Effector CD8-positive, alpha-beta T cell (primary cell): ENCODE measurements around the gene TMC6.
"Not testable (repeated sequence)": the region's sequence is repeated elsewhere in the genome, so short reads cannot be mapped to it uniquely, and the experiment has no call there.

ENCODE experiments used
- DNase-seq: peaks from one replicate; lab custom pipeline; 2025; lab: John Stamatoyannopoulos, UW

The TMC6 gene

DNA sequence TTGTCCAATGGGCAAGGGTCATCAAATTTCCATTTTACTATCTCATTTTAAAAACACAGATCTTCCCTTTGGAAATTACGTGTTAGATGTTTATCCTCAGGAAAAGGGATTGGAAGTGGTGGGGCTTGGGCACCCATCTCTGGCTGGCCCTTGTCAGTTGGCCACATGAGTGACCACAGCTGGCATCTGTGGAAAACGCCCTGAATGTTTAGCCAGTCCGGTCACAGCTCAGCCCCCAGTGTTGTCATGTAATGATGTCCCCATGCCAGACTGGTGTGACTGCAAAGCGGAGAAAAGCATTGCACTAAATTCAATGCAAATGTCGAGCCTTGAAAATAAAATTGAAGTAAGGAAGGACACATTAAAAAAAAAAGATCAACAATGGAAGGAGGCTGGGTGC lies 53.0 kb downstream of the TMC6 start:
- DNase-seq = no peak

GRCh38 chr17:78075011-78075410 lies 53.5 kb downstream of the TMC6 start:
- DNase-seq = no peak

- no peak for DNase-seq
Observed at GRCh38 chr17:78072961-78073360, 55.6 kb downstream of the TMC6 start.

GRCh38 chr17:78069695-78070094 lies 58.9 kb downstream of the TMC6 start:
- no peak for DNase-seq

- not testable (repeated sequence) for DNase-seq
Observed at GRCh38 chr17:78066976-78067375, 61.6 kb downstream of the TMC6 start.

- DNase-seq = no peak
Observed at GRCh38 chr17:78064708-78065107, 63.8 kb downstream of the TMC6 start.

- DNase-seq = no peak
Observed at GRCh38 chr17:78063489-78063888, 65.1 kb downstream of the TMC6 start.

DNA sequence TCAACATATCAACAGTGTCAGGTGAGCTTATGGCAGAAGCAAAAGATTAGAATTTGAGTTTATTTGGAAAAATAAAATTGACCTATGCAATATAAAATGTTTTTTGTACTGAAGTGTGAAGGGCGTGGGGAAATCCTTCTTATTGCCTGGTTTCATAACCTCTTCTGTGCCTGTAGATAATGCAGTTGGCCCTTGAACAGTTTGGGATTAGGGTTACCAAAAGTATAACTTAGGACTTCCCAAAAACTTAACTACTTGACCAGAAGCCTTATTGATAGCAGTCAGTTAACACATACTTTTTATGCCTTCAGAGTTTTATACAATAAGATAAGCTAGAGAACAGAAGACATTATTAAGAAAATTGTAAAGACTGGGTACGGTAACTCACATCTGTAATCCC lies 66.0 kb downstream of the TMC6 start:
- no peak for DNase-seq
